HG02981 (cell line): ENCODE data around the gene SLC39A1.

ENCODE experiments used
- ATAC-seq: cut with Tn5 transposase; IDR thresholded peaks from one replicate; pipeline ENCODE4 v1.9.1; 2021; ENCODE audit warnings: mild to moderate bottlenecking, moderate library complexity; ENCODE audit not compliant: unreplicated experiment

SLC39A1 gene

DNA sequence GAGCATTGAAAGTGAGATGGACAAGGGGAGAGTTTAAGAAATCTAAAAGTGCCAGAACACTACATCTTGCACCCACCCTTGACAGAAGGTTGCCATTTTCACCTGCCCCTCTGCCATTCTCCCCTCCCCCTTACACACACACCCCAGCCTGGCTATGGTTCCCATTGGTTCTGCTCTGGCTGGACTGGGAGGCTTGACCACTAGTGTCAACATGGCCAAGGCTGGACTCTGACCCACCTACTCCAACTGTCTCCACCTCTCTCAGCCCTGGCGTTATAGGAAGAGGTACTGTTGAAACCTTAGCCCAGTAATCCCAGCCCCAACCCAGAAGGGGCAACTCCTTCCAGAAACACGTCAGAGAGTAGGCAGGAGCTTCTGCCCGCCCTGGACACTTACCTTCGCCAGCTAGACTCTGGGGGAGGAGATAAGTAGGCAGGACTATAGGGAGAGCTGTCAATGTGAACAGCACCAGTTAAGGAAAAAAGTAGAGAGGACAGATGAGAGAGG is 9.4 kb downstream of the SLC39A1 start:
- no peak for ATAC-seq

DNA sequence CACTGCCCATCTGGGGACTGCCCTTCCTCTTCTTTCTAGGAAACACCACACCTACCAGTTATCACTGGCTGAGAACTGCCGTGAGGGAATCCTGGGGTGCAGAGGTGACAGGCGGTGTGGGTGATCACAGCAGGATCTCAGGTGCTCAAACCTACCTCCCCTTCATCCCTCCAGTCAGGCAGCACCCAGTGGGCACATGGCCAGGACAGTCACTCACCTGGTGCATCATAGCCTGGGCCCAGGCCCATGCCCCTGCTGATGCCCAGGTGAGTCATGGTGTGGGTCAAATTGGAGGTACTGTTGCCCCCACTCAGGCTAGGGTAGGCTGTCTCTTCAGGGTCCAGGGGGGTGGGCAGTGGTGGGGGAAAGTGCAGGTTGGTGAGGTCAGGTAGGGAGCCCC is 11.5 kb downstream of the SLC39A1 start:
- ATAC-seq, result no peak

DNA sequence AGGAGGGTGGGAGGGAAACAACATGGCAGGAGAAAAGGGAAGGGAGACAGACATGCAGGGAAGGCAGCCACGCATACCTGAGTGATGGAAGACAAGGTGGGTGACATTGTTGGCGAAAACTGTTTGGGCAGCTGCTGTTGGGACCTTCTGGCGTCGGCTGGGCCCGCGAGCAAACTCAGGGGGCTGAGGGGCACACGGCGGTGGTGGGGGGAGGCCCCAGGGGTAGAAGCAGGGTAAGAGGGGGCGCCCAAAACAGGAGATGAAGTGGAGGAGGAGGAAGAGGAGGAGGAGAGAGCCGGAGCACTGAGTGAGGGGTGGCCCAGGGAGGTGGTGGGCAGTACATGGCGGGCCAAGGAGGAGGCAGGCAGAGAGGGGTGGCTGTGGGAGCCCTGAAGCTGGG is 12.2 kb downstream of the SLC39A1 start:
- ATAC-seq, result no peak

DNA sequence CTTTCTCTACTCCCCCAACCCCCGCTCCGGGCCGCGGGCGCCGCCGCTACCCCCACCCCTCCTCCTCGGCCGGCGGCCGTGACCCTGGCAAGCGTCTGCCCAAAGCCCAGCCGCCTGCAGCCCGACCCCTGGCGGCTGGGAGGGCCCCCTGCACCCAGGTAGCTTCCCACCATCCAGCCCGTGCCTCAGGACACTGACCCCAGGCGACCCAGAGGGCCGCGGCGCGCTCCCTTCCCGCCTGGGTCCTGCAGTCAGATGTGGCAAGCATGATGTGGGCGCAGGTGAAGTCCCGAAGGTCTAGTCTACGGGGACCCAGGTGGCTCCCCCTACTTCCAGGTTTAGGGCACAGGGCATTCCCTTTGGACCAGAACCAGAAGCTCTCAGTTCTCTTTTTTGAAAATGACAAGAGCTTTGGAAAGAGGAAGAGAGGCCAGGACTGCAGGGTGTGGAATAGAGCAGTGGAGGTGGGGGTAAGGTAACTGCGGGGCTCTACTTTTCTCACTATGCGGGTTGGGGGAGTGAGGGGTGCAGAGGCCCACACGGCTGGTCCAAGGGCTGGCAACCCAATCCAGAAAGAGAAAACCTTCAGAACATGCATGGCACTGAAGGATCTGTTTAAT is 16.6 kb downstream of the SLC39A1 start, which contains the start of gene DENND4B:
DENND4B (minus strand) TSS at position 97 of the 620 bp plus-strand sequence. CDS start 2,344 bp downstream, outside the sequence.
- peak; percentile 73 for ATAC-seq

DNA sequence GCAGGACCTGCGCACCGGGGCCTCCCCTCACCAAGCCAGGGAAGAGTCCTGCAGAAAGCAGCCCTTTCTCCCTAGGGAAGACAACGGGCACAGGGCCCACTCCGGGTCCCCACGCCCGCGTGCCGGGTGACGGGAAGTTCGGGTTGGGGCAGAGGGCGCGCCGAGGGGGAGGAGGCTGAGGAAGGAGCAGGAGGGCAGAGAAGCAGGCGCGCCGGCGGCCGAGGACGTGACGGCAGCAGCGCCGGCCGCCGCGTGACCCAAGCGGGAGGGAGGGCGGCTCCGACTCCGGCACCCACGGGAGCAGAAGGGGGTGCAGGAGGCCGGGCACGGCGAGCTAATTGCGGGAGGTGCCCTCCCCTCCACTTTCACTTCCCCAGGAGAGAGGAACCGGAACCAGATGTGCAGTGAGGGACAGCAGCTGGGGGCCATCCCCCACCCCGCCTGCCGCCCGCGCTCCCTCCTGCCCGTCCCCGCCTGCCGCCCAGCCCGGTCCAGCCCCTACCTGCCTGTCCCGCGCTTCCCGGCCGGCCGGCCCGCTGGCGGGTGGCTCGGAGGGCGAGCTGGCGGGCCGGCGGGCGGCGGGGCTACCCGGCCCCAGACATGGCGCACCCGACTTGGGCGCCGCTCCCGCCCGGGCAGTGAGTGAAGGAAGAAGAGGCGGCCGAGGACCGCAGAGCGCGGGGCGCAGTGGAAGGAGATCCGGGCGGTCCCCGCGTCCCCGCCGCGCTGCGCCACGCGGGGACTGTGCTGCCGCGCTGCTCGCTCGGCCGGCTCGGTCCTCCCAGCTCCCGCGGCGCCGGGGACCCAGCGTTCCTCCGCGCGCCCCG is 17.3 kb downstream of the SLC39A1 start:
- peak; percentile 59 for ATAC-seq

DNA sequence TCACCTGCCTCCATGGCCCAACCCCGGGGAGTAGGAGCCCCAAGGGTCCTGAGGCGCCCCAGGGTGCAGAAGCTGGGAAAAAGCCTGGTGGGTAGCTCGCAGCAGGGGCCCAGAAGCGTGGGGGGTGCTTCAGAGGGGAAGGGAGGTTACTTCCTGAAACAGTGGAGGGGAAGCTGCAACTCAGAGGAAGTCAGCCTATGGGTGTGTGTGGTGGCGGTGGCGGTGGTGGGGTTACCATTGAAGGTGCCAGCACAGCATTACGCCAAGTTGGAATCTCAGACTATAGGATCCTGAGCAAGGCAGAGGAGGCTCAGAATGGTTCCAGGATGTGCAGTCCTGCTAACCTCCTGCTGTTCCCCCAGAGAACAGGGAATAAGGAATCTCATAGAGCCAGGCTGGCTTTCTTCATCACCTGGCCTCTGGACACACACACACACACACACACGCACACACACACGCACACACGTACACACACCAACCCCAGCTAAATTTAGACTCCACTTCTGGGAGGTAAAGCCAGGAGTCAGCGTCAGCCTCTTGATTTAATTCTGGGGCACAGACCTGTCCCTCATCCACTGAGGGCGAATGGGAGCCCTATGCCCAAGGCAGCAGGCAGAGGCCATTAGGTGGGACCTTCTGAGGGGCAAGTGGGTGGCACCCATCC is 18.1 kb downstream of the SLC39A1 start:
- ATAC-seq, result no peak

DNA sequence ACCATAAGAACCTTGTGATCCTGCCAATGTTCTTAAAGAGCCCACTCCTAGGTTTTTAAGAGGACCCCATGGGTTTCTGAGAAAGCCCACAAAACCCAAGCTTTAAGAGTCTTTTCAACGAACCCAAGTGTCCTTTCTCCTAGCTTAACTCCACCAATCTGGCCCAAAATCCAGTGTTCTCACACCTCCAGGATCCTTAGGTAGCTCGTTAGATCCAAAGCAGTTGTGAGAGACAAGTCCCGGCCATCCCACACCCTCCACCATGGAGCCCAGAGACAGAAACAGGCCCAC is 18.6 kb downstream of the SLC39A1 start:
- no peak for ATAC-seq

DNA sequence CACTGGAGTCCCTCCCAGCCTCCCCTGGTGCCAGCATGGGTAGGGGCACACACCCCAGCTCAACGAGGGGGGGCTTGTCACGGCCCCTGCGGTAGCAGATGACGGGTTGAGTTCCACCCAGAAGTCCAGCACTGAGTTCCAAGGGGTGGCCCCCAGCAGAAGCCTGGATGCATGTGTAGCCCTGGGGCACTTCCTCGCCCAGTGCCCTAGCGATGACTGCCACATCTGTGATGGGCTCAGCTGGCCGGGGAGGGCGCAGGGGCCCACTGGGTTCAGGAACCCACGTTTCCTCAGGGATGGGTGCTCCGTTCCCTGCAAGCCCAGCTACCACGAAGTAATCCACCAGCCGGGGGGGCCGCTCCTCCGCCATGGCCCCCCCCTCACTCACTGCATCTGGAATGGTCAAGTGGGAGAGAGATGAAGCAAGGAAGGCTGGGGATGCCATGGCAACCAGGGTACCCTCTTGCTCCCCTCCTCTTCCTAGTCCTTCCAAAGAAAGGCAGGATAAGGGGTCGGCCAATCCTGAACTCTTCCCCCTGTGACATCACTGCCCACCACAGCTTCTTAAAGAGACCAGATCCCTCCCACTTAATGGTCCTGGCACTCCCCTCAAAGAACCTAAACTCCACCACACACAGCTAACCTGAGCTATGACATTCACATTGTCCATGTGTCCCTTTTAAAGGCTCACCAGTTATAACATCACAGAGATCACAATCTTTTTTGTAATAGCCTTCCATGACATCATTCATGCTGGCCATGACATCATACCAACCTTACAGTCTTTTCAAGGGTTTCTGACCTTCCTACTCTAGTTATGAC is 19.1 kb downstream of the SLC39A1 start:
- ATAC-seq, result no peak

DNA sequence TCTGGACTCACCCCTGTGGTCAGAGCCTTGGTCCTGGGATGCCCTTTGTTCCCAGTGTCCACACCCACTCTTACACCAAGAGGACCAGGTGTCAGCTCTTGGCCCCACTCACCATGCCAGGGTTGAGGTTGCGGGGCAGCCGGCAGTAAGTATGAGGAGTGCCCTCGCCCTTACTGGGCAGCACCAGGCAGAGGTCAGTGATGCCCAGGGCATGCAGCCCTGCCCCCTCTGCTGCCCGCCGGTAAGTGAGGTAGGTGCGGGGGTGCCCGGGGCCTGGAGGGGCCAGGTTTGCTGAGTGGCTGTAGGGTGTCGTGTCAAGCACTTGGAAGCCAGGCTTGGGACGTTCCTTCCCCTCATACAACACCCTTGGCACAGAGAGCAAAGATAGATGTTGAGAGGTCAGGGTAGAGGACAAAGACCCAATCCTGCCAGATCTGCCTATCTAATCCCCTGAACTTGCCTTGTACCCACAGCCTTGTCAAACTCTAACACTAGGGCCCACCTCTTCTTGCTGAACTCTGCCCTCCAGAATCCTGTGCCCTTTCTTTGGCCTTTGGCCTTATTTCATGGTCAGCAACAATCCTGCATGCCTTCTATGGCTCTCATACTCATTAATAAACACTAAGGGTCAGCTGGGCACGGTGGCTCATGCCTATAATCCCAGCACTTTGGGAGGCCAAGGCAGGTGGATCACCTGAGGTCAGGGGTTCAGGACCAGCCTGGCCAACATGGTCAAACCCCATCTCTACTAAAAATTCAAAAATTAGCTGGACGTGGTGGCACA is 20.4 kb downstream of the SLC39A1 start:
- no peak for ATAC-seq

DNA sequence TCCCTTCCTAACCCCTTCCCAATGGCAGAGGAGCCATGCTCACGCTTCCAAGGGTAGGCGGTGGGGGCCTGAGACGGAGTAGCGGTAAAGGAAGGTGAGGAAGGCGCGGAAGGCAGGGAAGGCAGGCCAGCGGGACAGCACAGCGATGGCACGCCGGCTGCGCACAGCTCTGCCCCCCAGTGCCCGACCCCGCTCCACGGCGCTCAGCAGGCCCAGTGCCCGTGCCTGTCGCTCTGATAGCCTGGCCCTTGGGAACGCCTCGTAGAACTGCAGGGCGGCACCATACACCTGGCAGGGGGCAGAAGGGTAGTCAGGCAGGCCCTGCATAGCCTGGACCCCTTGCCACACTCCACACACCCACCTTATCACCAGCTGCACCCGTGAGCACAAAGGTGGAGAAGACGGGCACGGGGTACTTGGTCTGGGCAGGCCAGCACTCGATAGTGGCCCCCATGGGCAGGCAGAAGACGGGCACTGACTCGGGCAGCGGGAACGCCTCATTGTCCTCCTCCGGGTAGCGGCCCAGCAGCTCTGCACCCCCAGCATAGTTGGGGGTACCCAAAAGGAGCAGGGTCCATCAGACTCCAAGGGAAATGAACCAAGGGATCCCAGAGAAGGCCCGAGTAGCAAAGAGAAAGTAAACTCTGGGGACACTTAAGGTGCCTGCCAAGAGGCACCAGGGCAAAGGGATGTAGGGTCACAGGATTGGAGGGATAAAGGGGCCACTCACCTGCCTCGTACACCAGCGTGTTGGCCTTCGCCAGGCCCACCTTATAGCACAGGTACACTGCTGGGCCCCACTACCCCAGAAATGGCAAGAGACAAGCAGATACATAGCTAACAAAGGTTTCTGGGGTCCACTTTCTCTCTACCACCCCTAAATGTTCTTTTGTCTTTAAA is 21.3 kb downstream of the SLC39A1 start:
- no peak for ATAC-seq

DNA sequence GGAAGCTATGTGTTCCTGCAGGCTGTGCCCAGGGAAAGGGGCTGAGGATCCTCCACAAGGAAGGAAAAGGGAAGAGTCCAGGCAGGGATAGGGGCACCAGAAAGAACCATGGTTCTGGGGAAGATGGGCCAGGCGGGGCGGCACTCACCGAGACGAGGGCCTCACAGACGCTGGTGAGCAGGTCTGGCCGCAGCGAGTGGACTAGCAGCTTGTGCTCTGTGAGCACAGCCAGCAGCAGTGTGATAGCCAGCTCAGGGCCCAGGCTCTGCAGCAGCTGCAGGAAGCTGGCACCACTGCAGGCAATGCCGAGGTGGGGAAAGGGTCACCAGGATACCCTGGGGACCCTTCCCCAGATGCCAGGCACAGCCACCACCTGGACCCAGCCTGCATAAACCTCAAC is 22.6 kb downstream of the SLC39A1 start:
- no peak for ATAC-seq

DNA sequence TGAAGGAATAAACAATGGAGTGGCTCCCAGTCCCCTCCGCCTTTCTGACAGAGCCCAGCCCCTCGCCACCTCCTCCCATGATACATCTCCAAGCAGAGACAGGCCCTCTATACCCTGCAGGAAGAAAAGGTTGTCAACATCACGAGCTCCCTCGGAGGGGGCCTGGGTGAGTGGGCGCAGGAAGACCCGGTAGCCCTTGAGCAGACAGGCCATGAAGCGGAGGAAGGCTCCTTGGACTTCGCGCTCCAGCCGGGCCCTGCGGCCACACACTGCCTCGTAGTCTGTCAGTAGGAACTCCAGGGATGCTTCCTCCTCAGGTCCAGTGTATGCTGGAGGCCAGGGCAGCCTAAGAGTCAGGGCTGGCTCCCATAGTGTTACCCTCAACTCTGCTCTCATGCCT is 23.9 kb downstream of the SLC39A1 start:
- ATAC-seq, result no peak

DNA sequence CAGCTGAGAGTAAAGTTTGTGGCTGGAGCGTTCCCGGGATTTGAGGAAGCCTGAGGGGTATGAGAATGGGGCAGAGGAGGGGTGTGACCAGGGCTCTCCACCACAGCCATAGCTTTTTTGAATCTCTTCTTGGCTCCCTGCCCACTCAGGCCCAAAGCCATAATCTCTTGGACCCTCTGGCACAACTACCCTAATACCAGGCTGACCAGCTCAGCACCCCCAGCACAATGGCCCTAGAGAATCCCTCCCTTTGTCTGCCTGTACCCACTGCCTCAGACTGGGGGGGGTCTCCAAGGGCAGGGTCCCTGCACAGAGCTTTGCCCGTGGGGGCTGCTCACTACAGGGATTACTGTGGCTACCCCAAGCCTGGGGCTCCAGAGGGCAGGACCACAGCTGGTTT is 24.3 kb downstream of the SLC39A1 start:
- ATAC-seq, result no peak

DNA sequence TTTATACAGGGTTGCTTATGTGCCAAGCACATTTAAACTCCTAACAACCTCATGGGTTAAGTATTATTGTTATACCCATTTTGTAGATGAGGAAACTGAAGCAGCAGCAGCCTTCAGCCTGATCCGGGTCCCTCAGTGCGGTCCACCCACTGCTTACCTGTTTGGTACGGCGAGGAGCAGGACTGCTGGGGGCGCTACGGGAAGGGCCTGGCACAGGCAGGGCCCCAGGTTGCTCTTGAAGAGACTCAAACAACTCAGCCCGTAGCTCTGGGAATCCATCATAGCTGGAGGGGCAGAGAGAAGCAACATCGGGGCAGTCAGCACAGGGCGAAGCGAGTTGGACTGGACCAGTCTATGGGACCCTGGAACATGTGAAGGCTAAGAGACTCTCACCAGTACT is 26.0 kb downstream of the SLC39A1 start:
- no peak for ATAC-seq

DNA sequence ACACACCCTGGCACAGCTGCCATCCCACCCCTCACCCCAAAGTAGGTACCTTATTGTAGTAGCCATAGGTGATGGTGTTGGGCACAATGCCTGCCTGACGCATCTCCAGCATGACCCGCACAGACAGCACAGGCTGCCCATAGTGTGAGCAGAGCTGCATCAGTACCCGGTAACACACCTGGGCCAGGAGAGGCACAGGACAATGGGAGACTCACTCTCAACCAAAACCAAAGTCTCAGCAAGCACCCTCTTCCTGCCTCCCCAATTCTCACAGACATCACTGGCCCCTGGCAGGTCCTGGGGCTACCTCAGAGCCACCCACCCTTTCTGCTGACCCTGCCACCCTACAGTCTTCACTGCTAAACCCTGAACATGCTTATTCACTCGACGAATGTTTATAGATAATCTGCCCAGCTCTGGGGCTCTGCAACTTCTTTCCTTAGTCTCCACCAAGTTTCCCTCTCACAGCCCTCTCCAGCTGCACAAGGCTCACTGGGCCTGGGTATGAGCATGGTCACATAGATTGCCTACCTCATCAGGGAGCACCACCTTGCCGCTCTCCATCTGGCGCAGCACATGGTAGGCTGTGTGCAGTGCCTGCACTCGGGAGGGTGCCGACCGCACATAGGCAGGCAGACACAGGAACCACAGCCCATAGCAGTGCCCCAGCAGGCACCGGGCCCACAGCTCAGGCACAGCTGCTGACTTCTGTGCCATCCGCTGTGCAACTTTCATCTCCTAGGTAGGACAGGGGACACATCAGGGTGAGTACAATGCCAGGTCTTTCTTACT is 27.1 kb downstream of the SLC39A1 start:
- ATAC-seq, result no peak

DNA sequence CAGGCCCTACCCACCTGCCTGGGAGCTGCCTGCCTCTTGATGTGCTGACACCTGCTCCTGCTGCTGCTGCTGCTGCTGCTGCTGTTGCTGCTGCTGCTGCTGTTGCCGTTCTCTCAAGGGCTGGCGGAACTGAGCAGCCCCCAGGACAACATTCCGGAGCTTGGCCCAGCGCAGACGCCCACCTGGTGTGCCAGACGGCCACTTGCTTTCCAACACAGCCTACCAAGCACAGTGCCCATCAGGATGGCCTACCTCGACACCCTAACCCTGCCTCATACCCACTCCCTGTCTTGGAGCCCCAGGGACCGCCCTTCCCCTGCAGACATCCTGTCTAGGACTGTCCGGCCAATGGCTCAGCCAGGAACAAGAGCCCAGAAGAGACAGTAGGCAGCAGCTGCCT is 28.6 kb downstream of the SLC39A1 start:
- no peak for ATAC-seq

DNA sequence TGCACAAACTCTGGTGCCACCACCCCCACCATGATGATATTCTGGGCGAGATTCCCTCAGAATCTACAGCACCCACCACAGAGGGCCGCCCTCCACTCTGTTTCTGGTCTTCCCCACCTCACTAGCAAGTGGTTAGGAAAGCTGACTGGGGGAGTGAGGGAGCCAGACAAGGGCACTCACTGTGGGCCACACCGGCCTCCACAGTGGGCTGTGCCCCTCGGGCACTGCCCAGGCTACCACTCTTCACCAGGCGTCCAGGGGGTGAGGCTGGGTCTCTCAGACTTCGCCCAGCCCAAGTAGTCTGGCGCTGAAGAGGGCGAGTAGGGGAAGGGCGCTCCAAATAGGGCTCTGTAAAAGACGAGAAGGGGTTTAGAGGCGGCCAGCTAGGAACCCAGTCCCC is 29.4 kb downstream of the SLC39A1 start:
- no peak for ATAC-seq

DNA sequence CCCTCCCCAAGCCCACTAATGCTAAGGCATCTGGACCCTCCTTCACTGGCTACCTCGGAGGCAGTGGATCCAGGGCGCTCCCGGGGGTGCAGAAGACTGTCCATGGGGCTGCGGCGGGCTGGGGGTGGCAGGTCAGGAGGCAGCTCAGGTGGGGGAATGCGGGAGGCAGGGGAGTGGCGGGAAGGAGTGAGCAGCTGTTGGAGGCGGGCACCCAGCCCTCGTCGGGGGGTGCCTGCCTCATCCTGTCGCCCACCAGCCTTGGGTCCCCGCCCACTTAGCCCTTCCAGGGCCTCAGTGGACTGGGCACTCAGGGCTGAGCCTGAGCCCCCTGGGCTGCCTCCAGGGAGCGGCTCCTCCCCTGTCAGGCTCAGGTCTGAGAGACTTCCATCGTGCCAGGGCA is 29.9 kb downstream of the SLC39A1 start:
- no peak for ATAC-seq
